SK-N-SH treated with all-trans-retinoic acid at 6 μM for 48 hours (cell line): ENCODE data around the gene POLD2.

Source experiments
- ARNTL ChIP-seq: fragments of 450-650 bp; formaldehyde crosslinking; IDR thresholded peaks from 2 replicates; pipeline ENCODE4 v1.5.0; 2020; ENCODE audit warnings: low read depth, mild to moderate bottlenecking, moderate library complexity, borderline replicate concordance
- BACH2 ChIP-seq: fragments of 250-450 bp; sonication (Bioruptor Pico); IDR thresholded peaks from 2 replicates; pipeline ENCODE4 v1.9.0; 2021; ENCODE audit warnings: mild to moderate bottlenecking, borderline replicate concordance
- GLIS3 ChIP-seq: fragments of 250-450 bp; sonication (Bioruptor Pico); IDR thresholded peaks from 2 replicates; pipeline ENCODE4 v1.5.0; 2020; ENCODE audit warnings: mild to moderate bottlenecking, moderate library complexity
- PPARA ChIP-seq: fragments of 250-450 bp; sonication (Bioruptor Pico); IDR thresholded peaks from 2 replicates; pipeline ENCODE4 v1.5.0; 2020; ENCODE audit warnings: mild to moderate bottlenecking, borderline replicate concordance
- RARB ChIP-seq: fragments of 250-450 bp; sonication (Bioruptor Pico); IDR thresholded peaks from 2 replicates; pipeline ENCODE4 v1.8.0; 2021; ENCODE audit warnings: mild to moderate bottlenecking, moderate library complexity
- SNAI2 ChIP-seq: fragments of 250-450 bp; sonication (Bioruptor Pico); IDR thresholded peaks from 2 replicates; pipeline ENCODE4 v1.5.0; 2020; ENCODE audit warnings: mild to moderate bottlenecking, moderate library complexity
- TCF4 ChIP-seq: fragments of 250-450 bp; sonication (Bioruptor Pico); IDR thresholded peaks from 2 replicates; pipeline ENCODE4 v1.8.0; 2021; ENCODE audit warnings: mild to moderate bottlenecking, moderate library complexity, borderline replicate concordance
- ZC3H10 ChIP-seq: fragments of 250-450 bp; sonication (Bioruptor Pico); IDR thresholded peaks from 2 replicates; pipeline ENCODE4 v1.5.1; 2021; ENCODE audit warnings: mild to moderate bottlenecking, moderate library complexity
- ZFP3 ChIP-seq: fragments of 250-450 bp; sonication (Bioruptor Pico); IDR thresholded peaks from 2 replicates; pipeline ENCODE4 v1.5.0; 2020; ENCODE audit warnings: mild to moderate bottlenecking, moderate library complexity
- TF ChIP-seq, protein P1 (sequence below): fragments of 250-450 bp; sonication (Bioruptor Pico); IDR thresholded peaks from 2 replicates; pipeline ENCODE4 v1.8.0; 2020; ENCODE audit warnings: mild to moderate bottlenecking, moderate library complexity, borderline replicate concordance
- TF ChIP-seq, protein P2 (sequence below): fragments of 250-450 bp; sonication (Bioruptor Pico); IDR thresholded peaks from 2 replicates; pipeline ENCODE4 v1.5.0; 2020; ENCODE audit warnings: mild to moderate bottlenecking, moderate library complexity

DNA sequence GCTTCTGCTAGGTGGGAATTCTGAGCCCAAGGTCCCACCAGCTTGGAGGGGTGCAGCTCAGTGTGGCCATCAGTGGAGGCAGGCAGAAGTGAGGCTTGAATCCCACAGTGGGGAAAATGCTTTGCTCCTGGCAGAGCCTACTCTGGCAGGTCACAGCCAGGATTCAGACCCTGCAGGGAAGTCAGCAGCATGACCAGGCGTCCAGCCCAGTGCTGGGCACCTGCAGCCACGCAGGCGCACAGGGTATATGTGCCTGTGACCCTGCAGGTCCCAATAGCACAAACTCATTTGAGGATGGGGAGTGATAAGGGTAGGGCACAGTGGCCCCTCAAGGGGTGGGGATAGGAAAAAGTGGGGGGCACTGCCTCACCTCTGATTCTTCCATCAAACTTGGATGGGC, 27.6 kb downstream of the POLD2 start:
- TF ChIP-seq ZFP3 (CRISPR knock-in tag) (no peak), PPARA (CRISPR knock-in tag) (no peak), TCF4 (CRISPR knock-in tag) (no peak), RARB (CRISPR knock-in tag) (no peak), BACH2 (CRISPR knock-in tag) (no peak), GLIS3 (CRISPR knock-in tag) (no peak), ARNTL (no peak), ZC3H10 (CRISPR knock-in tag) (no peak), SNAI2 (CRISPR knock-in tag) (no peak)
- TF ChIP-seq, protein P1, sequence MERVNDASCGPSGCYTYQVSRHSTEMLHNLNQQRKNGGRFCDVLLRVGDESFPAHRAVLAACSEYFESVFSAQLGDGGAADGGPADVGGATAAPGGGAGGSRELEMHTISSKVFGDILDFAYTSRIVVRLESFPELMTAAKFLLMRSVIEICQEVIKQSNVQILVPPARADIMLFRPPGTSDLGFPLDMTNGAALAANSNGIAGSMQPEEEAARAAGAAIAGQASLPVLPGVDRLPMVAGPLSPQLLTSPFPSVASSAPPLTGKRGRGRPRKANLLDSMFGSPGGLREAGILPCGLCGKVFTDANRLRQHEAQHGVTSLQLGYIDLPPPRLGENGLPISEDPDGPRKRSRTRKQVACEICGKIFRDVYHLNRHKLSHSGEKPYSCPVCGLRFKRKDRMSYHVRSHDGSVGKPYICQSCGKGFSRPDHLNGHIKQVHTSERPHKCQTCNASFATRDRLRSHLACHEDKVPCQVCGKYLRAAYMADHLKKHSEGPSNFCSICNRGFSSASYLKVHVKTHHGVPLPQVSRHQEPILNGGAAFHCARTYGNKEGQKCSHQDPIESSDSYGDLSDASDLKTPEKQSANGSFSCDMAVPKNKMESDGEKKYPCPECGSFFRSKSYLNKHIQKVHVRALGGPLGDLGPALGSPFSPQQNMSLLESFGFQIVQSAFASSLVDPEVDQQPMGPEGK (CRISPR knock-in tag), result no peak
- TF ChIP-seq, protein P2, sequence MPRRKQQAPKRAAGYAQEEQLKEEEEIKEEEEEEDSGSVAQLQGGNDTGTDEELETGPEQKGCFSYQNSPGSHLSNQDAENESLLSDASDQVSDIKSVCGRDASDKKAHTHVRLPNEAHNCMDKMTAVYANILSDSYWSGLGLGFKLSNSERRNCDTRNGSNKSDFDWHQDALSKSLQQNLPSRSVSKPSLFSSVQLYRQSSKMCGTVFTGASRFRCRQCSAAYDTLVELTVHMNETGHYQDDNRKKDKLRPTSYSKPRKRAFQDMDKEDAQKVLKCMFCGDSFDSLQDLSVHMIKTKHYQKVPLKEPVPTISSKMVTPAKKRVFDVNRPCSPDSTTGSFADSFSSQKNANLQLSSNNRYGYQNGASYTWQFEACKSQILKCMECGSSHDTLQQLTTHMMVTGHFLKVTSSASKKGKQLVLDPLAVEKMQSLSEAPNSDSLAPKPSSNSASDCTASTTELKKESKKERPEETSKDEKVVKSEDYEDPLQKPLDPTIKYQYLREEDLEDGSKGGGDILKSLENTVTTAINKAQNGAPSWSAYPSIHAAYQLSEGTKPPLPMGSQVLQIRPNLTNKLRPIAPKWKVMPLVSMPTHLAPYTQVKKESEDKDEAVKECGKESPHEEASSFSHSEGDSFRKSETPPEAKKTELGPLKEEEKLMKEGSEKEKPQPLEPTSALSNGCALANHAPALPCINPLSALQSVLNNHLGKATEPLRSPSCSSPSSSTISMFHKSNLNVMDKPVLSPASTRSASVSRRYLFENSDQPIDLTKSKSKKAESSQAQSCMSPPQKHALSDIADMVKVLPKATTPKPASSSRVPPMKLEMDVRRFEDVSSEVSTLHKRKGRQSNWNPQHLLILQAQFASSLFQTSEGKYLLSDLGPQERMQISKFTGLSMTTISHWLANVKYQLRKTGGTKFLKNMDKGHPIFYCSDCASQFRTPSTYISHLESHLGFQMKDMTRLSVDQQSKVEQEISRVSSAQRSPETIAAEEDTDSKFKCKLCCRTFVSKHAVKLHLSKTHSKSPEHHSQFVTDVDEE, result no peak
